Kasumi-1 (cell line): Measurements from ENCODE around the gene IL17RD.
A peak's percentile ranks its signal among the peaks of the same experiment; 100 is the strongest.

ENCODE experiments used
- DNase-seq, 2 experiments: peaks; one replicate each; lab custom pipeline; 2025; lab: John Stamatoyannopoulos, UW

IL17RD gene

GRCh38 chr3:57065588-57065987, 99.6 kb downstream of the IL17RD start:
- no peak for DNase-seq

DNA sequence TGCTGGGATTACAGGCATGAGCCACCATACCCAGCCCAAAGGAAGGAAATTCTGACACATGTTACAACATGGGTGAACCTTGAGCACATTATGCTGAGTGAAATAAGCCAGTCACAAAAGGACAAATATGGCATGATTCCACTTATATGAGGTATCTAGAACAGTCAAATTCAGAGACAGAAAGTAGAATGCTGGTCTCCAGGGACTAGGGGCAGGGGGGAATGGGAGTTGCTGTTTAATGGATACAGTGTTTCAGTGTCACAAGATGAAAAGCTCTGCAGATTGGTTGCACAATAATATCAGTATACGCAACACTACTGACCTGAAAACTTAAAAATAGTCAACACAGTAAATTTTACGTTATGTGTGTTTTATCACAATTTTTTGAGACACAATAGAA, 100.6 kb downstream of the IL17RD start:
- no peak for DNase-seq

GRCh38 chr3:57064001-57064400, 101.2 kb downstream of the IL17RD start:
- DNase-seq = no peak

- no peak for DNase-seq
These were observed 102.1 kb downstream of the IL17RD start for GRCh38 chr3:57063032-57063431.

- peak; percentile 21 for DNase-seq
These were observed 103.0 kb downstream of the IL17RD start for GRCh38 chr3:57062101-57062631.

DNA sequence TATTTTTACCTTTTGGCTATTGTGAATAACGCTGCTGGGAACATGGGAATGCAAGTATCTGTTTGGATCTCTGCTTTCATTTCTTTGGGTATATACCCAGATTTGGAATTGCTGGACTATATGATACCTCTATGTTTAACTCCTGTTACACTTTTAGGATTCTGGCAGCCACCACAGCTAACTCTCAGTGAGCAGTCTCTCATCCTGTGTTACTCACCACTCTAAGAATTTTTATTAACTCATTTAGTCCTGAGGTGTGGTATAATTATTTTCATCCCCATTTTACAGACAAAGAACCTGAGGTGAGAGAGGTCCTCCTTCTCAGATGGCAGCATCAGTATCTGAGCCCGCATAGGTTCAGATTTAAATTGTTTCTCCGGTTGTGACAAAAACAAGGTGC, 103.6 kb downstream of the IL17RD start:
- no peak for DNase-seq

DNA sequence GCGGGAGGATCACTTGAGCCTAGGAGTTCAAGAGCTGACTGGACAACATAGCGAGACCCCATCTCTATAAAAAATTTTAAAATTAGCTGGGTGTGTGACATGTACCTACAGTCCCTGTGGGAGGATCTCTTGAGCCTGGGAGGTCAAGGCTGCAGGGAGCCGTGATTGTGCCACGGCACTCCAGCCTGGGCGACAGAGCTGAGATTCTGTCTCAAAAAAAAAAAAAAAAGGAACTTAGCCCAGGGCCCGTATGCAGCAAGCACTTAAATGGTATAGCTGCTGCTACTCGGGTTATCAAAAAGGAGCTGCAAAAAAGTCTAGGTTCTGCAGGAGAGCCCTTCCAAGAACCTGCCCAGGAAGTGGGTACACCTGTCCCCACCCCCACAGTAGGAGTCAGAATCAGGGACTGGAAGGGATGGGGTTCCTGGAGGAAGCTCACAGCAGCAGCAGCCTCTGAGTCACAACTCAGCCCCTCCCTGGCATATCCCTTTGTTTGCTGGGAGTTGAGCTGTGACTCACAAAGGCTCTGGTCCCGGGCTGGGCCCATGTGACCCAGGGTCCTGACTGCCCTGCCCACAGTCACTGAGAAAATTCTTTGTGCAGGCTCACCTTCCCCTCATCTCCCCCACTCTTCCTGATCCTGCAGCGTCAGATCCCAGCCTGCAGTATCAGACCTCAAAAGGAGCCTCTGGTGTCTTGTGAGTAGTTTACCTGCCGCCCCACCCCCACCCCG, 104.9 kb downstream of the IL17RD start, which contains the start of gene SPATA12:
TSS of gene SPATA12 (plus strand) at position 576 of the 733 bp plus-strand sequence. CDS start 13,031 bp downstream, outside the sequence.
- DNase-seq = peak; percentile 74 to 76

DNA sequence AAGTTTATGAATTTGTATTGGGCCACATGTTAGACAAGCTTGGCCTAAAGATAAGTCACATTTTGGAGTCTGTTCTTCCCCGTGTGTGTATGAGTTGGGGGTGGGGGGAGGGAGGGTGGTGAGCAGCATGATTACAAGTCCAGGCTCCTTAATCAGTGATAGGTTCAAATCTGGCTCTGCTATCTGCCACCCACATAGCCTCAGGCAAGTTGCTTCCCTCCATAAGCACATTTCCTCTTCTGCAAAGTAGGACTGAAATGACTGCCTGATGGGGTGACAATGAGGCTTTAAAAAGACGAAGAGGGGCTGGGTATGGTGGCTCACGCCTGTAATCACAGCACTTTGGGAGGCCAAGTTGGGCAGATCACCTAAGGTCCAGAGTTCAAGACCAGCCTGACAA, 105.7 kb downstream of the IL17RD start:
- no peak for DNase-seq

DNA sequence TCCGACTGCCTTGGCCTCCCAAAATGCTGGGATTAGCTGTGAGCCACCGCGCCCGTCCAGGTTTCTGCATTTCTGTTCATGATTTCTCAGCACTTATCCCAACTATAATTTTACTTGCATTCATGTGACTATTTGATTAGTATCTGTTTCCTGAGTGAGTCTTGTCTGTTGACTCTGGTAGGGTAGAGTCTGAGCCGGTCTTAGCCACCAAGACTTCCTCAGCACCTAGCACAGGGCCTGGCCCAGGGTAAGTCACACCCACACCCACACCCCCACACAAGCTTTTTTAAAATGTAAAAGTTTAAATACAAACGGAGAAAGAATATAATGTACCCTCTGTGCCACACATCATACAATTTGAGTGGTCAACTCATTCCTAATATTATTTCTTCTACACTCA, 107.8 kb downstream of the IL17RD start:
- DNase-seq = no peak

DNA sequence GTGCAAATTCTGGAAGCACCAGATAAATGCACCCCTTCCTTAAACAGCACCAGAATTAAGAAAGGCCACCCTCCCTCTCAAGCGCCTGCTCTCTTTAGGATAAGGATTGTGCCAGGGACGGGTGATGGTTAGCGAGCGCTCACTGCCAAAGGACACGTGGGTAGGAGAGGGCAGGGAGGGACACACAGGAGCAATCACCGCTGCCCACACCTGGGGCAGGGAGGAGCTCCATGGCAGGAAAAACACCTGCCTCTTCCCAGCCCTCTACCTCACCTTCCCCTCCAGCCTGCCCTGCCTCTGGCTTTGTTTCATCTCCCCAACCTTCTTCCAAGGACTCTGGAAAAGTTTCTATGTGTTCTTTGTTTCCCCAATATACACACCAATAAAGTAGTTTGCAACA, 112.0 kb downstream of the IL17RD start:
- DNase-seq = no peak

- DNase-seq = no peak
These were observed 112.5 kb downstream of the IL17RD start for GRCh38 chr3:57052662-57053061.

DNA sequence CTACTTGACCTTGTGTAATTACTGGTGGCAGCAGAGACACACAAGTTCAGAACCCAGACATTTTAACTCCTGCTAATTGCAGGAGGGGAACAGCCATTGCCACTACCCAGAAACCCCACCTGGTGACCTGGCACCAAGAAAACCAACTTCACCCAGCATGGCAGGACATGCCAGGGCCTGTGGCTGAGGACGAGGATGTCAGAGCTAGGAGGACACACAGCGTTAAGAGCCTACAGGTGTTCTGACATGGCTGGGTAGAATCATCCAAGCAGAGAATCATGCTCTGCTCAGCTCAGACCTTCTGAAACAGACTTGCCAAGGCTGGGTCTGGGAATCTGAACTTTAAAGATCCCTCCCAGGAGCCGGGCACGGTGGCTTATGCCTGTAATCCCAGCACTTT, 116.4 kb downstream of the IL17RD start:
- DNase-seq = no peak

GRCh38 chr3:57048052-57048671, 117.0 kb downstream of the IL17RD start:
- peak; percentile 57 to 76 for DNase-seq

- DNase-seq = no peak
These were observed 118.9 kb downstream of the IL17RD start for GRCh38 chr3:57046101-57046765.

DNA sequence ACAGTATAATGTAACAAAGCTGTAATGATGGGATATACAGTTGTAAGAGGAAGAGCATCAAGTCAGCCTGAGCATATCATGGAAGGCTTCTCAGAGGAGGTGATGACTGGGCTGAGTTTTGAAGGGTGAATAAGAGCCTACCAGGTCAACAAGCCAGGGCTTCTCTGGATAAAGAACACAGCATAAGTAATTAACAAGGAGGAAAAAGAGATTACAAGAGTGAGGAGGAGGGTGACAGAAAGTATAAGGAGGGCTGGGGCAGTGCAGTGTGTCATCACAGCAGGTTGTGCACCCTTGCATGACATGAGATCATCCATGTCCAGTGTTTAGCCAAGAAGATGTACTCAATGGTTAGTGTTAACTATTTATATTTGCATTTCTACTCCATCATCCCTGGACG, 121.6 kb downstream of the IL17RD start:
- DNase-seq = no peak

- DNase-seq = no peak
These were observed 123.5 kb downstream of the IL17RD start for GRCh38 chr3:57041674-57042073.
